ENCODE results near the gene NCOA1. TPM values are rescaled to one million over a fixed set of nuclear protein-coding genes. Genes with fewer than 3 reads are reported as not detected.

Gene NCOA1
- polyA plus RNA-seq, 1 donor from 2014 or later: 23.0 TPM

DNA sequence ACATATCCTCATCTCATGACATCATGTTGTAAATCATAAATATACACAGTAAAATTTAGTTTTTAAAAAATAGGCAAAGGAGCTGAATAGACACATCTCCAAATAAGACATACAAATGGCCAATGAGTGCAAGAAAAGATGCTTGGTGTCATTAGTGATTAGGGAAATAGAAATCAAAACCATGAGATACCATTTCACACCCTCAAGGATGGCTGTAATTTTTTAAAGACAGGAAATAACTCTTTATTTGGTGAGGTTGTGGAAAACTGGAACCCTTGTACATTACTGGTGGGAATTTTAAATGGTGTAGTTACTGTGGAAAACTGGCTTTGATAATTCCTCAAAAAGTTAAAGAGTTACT is 160.6 kb downstream of the NCOA1 start:
- no peaks in the 10 kb centered on the region for H3K36me3 ChIP-seq (ENCODE audit: insufficient read depth, low read length)
- H3K9me3 ChIP-seq (ENCODE audit: low read length): no peaks in the 10 kb centered on the region
- no peaks in the 10 kb centered on the region for H3K27me3 ChIP-seq (ENCODE audit: insufficient read depth, low read depth, low read length)
- no peaks in the 10 kb centered on the region for H3K79me2 ChIP-seq (replicated peaks; ENCODE audit: insufficient read depth, low read length)
- TF ChIP-seq EZH2 (IDR thresholded peaks at IDR 0.05; ENCODE audit: borderline replicate concordance, insufficient read depth, low read length, poor library complexity, severe bottlenecking): no peak
- TF ChIP-seq, protein P1, sequence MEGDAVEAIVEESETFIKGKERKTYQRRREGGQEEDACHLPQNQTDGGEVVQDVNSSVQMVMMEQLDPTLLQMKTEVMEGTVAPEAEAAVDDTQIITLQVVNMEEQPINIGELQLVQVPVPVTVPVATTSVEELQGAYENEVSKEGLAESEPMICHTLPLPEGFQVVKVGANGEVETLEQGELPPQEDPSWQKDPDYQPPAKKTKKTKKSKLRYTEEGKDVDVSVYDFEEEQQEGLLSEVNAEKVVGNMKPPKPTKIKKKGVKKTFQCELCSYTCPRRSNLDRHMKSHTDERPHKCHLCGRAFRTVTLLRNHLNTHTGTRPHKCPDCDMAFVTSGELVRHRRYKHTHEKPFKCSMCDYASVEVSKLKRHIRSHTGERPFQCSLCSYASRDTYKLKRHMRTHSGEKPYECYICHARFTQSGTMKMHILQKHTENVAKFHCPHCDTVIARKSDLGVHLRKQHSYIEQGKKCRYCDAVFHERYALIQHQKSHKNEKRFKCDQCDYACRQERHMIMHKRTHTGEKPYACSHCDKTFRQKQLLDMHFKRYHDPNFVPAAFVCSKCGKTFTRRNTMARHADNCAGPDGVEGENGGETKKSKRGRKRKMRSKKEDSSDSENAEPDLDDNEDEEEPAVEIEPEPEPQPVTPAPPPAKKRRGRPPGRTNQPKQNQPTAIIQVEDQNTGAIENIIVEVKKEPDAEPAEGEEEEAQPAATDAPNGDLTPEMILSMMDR (IDR thresholded peaks at IDR 0.05; ENCODE audit: poor library complexity, severe bottlenecking): no peak
- no peak for TF ChIP-seq SMC3 (conservative IDR thresholded peaks at IDR 0.05; ENCODE audit: poor library complexity)
- TF ChIP-seq, protein P2, sequence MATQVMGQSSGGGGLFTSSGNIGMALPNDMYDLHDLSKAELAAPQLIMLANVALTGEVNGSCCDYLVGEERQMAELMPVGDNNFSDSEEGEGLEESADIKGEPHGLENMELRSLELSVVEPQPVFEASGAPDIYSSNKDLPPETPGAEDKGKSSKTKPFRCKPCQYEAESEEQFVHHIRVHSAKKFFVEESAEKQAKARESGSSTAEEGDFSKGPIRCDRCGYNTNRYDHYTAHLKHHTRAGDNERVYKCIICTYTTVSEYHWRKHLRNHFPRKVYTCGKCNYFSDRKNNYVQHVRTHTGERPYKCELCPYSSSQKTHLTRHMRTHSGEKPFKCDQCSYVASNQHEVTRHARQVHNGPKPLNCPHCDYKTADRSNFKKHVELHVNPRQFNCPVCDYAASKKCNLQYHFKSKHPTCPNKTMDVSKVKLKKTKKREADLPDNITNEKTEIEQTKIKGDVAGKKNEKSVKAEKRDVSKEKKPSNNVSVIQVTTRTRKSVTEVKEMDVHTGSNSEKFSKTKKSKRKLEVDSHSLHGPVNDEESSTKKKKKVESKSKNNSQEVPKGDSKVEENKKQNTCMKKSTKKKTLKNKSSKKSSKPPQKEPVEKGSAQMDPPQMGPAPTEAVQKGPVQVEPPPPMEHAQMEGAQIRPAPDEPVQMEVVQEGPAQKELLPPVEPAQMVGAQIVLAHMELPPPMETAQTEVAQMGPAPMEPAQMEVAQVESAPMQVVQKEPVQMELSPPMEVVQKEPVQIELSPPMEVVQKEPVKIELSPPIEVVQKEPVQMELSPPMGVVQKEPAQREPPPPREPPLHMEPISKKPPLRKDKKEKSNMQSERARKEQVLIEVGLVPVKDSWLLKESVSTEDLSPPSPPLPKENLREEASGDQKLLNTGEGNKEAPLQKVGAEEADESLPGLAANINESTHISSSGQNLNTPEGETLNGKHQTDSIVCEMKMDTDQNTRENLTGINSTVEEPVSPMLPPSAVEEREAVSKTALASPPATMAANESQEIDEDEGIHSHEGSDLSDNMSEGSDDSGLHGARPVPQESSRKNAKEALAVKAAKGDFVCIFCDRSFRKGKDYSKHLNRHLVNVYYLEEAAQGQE (IDR thresholded peaks at IDR 0.05; ENCODE audit: borderline replicate concordance): no peak
- TF ChIP-seq POLR2AphosphoS5 (IDR thresholded peaks at IDR 0.05): no peak
- no peak for TF ChIP-seq EP300 (conservative IDR thresholded peaks at IDR 0.05; ENCODE audit: poor library complexity, severe bottlenecking)
- TF ChIP-seq TAF1 (IDR thresholded peaks at IDR 0.05; ENCODE audit: low read depth): no peak
- no peak for TF ChIP-seq RAD21 (conservative IDR thresholded peaks at IDR 0.05)
- no peak for TF ChIP-seq MXI1 (conservative IDR thresholded peaks at IDR 0.05; ENCODE audit: poor library complexity, severe bottlenecking)
- H2AFZ ChIP-seq (ENCODE audit: low read depth, low read length): no peak overlapping the region
- no peak overlapping the region for H3K27ac ChIP-seq (ENCODE audit: low read length)
- no peak overlapping the region for H3K4me2 ChIP-seq (ENCODE audit: low read length)
- H3K4me3 ChIP-seq (ENCODE audit: low read length): no peak overlapping the region
- no peak overlapping the region for H3K9ac ChIP-seq (ENCODE audit: low read length)
- no peaks in the 10 kb centered on the region for H4K20me1 ChIP-seq (ENCODE audit: insufficient read depth)
- H3K9me2 ChIP-seq (ENCODE audit: insufficient read depth, low read length): no peaks in the 10 kb centered on the region
- H3F3A ChIP-seq (ENCODE audit: insufficient read depth, low read length, poor library complexity, severe bottlenecking): no peaks in the 10 kb centered on the region

DNA sequence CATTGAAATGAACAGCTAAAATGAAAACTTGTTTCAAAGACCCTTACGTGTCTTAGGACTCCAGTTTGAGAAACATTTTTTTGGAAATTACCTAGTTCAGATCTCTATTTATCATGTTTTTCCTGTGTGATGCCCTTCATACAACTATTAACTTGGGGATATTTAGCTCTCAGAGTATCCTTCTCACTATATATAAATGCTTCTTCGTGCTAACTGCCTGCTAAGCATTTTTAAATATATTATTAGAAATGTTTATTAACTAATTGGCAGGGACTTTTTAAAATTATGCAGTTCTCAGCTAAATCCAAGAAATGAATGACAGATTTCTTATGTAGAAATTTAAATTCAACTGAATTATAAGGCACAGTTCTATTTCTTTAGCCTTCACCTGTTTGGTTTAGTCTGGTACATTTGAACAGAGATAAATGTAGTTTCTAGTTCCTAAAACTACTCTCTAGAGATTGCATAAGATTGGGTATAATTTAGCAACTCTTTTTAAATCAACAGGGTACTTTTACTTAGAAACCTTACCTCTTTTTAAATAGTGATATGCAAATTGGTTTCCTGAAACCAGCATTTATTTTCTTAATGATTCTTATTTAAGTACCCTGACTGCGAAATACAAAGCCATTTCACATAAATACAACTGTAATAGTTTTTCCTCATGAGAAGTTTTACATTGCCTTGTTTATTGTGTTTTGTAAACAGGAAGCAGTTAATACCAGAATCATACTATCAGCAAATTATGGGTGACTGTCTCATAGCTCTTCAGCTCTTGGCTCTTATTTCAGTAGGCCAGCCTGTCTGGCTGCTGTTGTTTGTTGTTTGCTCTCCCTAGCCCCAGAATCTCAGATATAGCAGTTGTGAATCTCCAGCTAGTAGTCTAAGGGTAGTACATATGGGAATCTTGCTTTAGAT is 161.5 kb downstream of the NCOA1 start:
- no peaks in the 10 kb centered on the region for H4K20me1 ChIP-seq (ENCODE audit: insufficient read depth)
- H3K9ac ChIP-seq (ENCODE audit: low read length): no peak overlapping the region
- H3K27ac ChIP-seq (ENCODE audit: low read length): no peak overlapping the region
- TF ChIP-seq RAD21 (conservative IDR thresholded peaks at IDR 0.05) (no peak), MXI1 (conservative IDR thresholded peaks at IDR 0.05; ENCODE audit: poor library complexity, severe bottlenecking) (no peak), EZH2 (IDR thresholded peaks at IDR 0.05; ENCODE audit: borderline replicate concordance, insufficient read depth, low read length, poor library complexity, severe bottlenecking) (no peak), POLR2AphosphoS5 (IDR thresholded peaks at IDR 0.05) (no peak), EP300 (conservative IDR thresholded peaks at IDR 0.05; ENCODE audit: poor library complexity, severe bottlenecking) (no peak), TAF1 (IDR thresholded peaks at IDR 0.05; ENCODE audit: low read depth) (no peak), SMC3 (conservative IDR thresholded peaks at IDR 0.05; ENCODE audit: poor library complexity) (no peak)
- TF ChIP-seq, protein P1 (IDR thresholded peaks at IDR 0.05; ENCODE audit: poor library complexity, severe bottlenecking): no peak
- TF ChIP-seq, protein P2 (IDR thresholded peaks at IDR 0.05; ENCODE audit: borderline replicate concordance): no peak
- no peak overlapping the region for H2AFZ ChIP-seq (ENCODE audit: low read depth, low read length)
- H3K4me2 ChIP-seq (ENCODE audit: low read length): no peak overlapping the region
- H3K9me3 ChIP-seq (ENCODE audit: low read length): no peaks in the 10 kb centered on the region
- no peaks in the 10 kb centered on the region for H3F3A ChIP-seq (ENCODE audit: insufficient read depth, low read length, poor library complexity, severe bottlenecking)
- no peak overlapping the region for H3K4me3 ChIP-seq (ENCODE audit: low read length)
- no peaks in the 10 kb centered on the region for H3K36me3 ChIP-seq (ENCODE audit: insufficient read depth, low read length)
- H3K9me2 ChIP-seq (ENCODE audit: insufficient read depth, low read length): no peaks in the 10 kb centered on the region
- H3K27me3 ChIP-seq (ENCODE audit: insufficient read depth, low read depth, low read length): no peaks in the 10 kb centered on the region
- no peaks in the 10 kb centered on the region for H3K79me2 ChIP-seq (replicated peaks; ENCODE audit: insufficient read depth, low read length)
